ENCODE results near the gene CWC27.
"Not testable (repeated sequence)": the region's sequence is repeated elsewhere in the genome, so short reads cannot be mapped to it uniquely, and the experiment has no call there.

CWC27 gene

DNA sequence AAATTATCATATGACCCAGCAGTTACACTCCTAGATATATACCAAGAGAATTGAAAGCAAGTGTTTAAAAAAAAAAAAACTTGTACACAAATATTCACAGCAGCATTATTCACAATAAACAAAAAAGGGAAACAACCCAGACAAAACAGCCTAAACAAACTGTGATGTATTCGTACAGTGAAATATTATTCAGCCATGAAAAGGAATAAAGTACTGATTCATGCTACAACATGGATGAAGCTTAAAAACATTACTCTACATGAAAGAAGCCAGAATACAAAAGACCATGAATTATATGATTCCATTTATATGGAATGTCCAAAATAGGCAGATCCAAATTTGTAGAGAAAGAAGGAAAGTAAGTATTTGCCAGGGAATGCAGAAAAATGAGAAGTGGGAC, 161.1 kb downstream of the CWC27 start:
- no peak for FAIRE-seq

DNA sequence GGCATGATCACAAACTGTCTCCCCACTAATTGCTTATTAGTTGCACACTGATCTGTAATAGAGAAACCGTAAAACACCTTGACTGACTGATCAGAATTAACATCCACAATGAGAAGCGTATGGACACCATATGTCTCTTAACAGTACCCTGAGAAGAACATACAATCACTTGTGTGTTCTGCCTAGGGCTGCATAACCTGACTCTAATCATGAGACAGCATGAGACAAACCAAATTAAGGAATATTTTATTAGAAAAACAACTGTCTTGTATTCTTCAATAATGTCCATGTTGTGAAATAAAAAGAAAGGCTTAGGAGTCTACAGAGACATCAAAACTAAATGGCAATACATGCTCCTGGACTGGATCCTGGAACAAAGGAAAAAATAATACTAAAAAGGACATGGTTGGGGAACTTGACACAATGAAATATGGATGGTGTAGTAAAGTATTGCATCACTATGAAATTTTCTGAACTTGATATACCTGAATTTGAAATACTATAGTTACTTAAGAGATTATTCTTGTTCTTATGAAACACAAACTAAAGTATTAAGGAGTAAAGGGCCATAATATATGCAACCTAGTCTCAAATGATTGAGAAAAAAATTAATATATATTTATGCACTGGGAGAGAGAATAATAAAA, 162.1 kb downstream of the CWC27 start:
- FAIRE-seq: no peak

DNA sequence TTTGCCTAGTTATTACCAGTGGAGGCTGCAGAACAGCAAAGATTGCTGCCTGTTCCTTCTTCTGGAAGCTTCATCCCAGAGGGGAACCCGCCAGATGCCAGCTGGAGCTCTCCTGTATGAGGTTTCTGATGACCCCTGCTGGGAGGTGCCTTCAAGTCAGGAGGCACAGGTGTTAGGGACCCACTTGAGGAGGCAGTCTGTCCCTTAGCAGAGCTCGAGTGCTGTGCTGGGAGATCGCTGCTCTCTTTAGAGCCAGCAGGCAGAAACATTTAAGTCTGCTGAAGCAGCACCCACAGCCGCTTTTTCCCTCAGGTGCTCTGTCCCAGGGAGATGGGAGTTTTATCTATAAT, 170.7 kb downstream of the CWC27 start:
- FAIRE-seq: not testable (repeated sequence)

DNA sequence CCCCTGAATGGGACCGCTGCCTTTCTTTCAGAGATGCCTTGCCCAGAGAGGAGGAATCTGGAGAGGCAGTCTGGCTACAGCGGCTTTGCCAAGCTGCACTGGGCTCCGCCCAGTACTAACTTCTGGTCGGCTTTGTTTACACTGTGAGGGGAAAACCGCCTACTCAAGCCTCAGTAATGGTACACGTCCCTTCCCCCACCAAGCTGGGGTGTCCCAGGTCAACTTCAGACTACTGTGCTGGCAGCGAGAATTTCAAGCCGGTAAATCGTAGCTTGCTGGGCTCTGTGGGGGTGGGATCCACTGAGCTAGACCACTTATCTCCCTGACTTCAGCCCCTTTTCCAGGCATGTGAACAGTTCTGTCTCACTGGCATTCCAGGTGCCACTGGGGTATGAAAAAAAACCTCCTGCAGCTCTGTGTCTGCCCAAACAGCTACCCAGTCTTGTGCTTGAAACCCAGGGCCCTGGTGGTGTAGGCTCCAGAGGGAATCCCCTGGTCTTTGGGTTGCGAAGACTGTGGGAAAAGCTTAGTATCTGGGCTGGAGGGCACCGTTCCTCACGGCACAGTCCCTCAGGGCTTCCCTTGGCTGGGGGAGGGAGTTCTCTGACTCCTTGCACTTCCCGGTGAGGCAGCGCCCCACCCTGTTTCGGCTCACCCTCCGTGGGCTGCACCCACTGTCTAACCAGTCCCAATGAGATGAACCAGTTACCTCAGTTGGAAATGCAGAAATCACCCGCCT, 171.2 kb downstream of the CWC27 start:
- no peak for FAIRE-seq

DNA sequence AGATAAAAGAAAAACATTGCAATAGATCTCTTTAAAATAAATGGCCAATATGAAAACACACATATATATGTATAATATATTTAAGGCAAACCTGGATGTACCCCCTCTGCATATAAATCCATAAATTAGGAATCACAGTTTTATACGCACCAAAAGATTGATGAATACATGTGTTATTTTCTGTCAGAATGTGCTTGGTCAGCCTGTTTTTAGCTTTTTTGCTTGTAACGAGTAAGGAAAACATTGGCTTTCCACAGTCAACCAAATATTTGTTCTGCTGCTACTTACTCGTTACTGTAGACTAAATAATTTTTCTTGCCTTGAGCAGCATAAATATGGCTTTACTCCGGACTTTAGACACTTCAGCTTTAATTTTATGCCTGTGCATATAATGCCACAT, 173.7 kb downstream of the CWC27 start:
- no peak for FAIRE-seq

DNA sequence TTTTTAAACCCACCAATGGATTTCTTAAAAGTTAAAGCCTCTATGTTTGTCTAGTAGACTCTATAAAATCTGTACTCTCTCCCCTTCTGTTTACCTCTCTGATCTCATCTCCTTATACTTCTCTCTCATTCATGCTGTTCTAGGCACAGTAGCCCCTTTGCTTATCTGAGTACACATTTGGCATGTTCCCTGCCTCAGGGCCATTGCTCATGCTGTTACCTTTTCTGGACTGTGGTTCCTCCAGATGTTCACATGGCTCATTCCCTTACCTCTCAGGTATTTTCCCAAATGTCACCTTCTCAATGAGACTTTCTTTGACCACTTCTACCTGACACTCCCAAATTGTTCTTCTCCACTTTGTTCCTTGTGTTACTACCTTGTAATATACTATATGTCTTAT, 176.1 kb downstream of the CWC27 start:
- FAIRE-seq: no peak

DNA sequence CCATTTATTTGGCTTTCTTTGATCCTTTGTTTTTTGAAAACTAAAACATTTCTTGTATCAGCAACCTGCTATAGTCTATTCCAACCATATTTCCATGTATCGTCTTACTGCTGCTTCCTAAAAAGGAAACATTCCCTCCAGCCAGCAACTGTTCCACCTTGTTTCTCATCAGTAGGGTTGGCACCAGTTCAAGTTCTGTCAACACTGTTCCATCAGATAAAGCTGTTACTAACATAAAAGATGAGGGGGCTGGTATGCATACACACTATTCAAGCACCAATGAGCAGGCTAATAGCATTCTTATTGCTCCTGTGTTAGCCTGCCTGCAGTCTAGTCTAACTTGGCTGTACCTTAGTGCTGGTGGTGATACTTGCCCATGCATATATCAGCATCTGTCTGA, 178.3 kb downstream of the CWC27 start:
- no peak for FAIRE-seq

DNA sequence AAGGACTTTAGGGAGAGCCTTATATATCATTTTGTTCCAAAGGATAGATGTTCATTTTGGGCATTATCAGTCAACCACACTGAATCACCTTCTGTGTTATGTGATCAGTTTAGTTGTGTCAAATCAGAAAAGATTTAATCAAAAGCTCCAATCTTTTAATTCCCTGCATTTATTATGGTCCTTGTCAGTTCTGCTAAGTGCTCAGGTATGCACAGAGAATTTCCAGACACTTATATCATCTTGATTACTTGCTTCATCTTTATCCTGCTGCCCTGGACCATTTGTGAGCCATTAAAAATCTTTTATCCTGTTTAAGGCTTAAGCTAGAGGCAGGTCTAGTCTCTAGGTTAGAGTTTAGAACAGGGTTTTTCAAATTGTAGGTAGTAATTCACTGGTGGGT, 179.1 kb downstream of the CWC27 start:
- no peak for FAIRE-seq

DNA sequence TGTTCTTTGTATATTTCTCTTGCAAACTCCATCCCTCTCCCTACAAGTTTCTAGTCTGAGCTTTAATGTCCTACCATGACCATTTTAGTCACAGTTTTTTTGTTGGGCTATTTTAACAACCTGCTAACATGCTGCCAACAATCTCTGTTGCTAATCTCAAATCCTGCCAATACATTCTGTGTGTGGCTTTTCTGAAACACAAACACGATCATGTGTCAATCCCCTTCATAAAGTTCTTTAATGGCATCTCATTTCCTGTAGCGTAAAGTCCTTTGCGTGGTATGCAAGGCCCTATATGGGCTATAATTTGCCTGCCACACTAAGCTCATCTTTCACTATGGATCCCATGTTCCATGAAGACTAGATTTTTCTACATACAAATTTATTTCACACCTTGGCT, 180.6 kb downstream of the CWC27 start:
- no peak for FAIRE-seq

DNA sequence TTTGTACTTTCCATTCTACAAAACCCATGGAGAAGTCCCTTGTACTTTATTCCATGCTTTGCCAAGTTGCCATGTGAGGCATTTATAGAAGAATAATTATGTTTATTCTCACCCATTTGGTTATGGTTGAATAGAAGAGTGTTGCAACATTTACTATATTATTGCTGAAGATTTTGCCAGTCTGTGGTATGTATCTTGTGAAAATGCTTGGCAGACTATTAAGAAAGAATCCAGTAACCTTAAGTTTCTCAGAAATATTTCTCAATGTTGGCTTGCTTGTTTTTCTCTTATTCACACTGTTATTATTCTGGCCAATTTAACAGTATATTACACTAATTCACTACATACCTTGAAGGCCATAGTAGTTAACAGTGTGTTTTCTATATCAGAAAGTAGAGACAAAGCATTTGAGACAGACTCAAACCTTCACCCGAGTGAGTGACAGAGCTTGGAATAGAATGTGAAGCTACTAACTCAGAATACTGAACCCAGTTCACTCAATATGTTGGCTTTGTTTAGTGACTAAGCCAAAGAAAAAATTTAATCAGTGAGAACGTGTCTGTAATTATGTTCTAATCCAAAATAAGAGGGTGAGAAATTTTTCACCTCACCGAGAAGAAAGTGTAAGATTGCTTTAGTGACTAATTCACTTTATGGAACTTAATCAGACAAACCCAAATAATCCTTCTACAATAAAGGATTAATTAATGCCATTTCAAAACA, 184.4 kb downstream of the CWC27 start:
- no peak for FAIRE-seq

DNA sequence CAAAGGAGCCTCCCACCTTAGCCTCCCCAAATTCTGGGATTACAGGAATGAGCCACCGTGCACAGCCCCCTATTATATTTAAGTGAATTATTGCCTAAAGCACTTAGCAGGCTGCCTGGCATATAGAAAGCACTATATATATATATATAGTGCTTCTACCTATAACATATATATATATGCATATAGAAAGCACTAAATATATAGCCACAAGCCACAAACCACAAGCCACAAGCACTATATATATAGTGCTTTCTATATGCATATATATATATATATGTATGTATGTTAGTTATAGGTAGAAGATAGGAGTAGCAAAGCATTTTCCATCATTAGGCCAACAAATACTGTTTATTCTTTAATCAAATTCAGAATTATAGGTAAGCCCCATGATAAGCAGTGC, 185.8 kb downstream of the CWC27 start:
- no peak for FAIRE-seq

DNA sequence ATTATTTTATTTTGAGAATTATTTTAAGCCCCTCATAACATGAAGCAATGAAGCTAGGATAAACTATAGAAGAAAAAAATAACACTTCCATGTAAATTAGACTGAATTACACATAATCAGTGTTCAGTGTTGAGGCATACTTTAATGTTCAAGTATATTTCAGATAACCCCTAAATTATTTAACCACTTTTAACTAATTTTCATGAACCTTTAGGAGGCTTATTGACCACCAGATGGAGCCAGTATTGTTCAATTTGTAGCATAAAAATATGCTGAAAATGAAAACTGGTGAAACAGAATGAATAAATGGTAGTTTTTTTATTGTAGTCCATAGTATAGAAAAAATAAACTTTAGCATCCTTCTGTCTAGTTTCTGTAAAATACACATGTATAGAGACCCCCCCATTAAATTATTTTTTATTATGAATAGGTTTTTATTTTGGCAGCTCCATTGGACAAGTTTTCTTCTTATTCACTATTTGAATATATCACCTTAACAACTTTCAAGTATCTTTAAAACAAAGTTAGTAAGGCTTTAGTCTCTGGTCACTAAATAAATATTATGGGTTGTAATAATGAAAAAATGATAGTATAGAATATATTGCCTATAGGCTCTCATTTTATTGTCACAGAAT, 190.1 kb downstream of the CWC27 start:
- FAIRE-seq: no peak

DNA sequence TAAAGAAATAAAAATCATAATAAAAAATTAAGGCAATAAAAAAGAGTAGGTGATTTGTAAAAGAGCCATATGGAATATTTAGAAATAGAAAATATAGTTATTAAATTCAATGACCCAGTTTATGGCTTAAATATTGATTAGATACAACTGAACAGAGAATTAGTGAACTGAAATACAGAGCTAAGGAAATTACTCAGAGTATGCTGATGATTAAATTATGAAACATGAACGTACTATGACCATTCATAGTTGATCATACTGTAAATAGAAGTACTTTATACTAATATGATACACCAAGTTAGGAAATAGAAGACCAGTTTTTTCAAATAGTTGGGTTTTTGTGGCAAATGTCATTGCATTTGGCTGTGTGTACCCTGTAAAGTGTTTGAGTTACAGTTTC, 194.5 kb downstream of the CWC27 start:
- no peak for FAIRE-seq

DNA sequence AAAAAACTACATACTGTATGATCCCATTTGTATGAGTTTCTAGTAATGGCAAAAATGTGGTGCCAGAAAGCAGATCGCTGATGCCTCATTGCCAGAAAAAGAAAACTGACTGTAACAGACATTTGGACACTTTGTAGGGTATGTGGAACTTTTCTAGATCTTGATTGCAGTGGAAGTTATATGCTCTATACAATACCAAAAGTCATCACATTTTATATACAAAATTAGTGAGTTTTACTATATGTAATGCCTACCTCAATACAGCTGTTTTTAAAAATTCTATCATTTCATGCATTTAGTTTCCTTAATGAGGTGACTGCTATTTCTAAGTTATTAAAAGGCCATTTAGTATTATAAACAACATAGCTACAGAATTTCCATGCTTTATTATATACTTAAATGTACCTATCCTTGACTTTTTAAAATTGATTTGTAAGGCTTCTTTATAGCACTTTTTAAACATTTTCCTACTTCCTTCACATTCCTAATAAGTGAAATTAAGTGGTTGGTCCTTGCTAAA, 199.9 kb downstream of the CWC27 start:
- FAIRE-seq: no peak

DNA sequence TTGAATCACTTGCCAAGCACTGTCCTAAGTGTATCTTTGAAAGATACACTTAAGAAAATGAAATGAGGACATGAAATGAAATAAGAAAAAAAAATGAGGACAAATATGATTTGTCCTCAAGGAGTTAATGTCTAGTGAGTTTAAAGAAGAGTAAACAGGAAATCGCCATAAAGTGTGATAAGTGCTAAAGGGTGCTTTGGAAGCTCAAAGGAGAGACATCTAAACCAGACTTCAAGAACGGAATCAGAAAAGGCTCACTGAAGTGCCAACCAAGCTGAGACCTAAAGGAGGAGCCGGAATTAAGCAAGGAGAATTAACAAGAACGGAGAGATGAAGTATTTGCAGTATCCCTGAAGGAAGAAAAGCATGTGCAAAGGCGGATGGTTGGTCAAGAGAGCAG, 200.8 kb downstream of the CWC27 start:
- FAIRE-seq: no peak

DNA sequence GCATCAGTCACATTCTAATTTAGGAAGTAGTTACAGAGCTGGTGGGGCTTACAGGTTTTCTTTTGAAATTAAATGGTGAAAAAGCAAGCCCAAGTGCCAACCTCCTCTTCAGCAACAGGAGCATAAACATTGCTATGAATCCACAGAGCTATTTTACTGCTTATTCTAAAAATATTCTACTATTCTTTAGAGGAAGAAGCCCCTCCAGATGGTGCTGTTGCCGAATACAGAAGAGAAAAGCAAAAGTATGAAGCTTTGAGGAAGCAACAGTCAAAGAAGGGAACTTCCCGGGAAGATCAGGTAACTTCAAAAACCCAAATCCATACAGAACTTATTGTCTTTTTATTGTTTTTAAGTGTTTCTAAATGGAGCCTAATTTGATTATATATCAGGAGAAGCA, 202.8 kb downstream of the CWC27 start:
- FAIRE-seq: no peak

DNA sequence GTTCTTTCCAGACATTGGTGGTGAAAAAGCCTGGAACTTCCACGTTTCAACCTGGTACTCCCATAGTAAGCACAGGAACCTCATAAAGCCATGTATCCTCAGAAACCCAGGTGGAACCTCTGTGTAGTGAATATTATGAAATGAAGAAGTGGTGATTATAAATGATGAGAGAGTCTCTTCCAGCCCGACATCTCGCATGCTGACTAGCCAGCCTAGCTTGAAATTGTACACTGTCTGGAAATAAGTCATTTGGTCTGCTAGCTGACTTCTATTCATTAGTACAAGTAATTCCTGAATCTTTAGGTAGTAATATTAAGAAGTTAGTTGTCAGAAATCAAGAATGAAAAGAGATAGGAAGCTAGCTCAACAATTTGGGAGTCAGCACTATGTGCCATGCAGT, 203.3 kb downstream of the CWC27 start:
- no peak for FAIRE-seq

DNA sequence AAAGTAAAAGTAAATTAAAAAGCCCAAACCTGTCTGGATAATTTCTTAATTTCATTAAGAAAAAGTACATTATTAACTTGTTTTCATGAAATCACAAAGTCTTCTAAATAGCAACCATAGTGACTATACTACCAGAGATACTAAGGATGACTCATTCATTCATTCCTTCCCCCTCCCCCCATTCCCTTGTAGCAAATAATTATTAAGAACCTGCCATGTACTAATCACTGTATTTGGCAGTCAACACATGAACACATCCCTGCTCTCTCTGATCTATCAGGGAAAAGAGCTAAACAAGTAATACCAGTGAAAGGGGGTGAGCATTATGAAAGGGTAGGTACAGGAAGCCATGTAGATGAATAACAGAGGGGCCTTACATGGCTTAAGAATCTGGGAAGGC, 203.9 kb downstream of the CWC27 start:
- FAIRE-seq: no peak

DNA sequence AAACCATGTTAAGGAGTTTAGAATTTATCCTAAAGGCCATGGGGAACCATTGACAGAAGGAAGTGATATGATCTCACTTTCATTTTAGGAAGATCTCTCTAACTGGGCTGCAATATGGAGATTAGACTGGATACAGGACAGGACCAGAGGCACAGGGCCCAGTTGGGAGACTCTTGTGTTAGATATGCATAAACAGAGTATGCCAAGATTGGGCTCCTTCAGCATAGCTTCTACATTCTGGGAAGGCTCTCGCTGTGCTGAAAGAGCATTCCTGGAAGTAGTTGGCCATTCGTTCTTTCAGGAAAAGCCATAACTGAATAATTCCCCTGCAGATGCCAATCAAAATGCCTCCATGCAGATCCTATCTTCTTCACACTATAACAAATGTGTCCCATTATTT, 204.5 kb downstream of the CWC27 start:
- no peak for FAIRE-seq

DNA sequence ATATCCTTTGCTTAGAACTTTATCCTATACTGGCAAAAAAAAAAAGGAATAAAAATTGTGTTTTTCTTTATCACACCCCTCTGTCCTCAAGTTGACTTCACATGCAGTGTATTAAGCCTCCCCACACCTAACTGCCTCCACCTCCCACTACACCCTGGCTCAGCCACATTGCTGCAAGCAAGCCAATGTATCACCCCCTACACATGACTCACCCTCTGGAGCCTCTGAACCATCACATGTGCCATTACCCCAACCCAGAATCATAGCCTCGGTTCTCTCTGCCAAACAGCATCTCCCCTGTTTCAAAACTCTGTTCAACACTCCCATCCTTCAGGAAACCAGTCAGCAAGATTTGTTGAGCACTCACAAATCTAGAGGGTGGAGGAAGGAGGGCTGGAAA, 209.0 kb downstream of the CWC27 start:
- no peak for FAIRE-seq

DNA sequence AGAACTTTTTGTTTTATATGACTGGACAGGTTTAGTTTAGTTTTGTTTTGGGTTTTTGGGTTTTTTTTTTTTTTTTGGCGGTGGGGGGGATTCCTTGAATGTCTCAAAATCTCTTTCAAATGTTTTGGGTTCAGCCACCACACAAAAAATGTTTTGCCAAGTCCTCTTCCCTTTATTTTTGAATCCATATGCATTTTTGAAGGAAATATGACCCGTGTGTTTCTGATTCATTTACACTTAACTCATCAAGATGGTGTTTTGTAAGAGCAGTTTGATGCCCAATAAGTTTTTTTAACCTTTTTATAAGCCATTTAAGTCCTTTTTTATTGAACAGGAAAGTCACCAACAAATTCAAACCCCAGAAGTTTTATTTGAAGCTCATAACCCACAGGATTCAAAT, 209.8 kb downstream of the CWC27 start:
- FAIRE-seq: no peak

DNA sequence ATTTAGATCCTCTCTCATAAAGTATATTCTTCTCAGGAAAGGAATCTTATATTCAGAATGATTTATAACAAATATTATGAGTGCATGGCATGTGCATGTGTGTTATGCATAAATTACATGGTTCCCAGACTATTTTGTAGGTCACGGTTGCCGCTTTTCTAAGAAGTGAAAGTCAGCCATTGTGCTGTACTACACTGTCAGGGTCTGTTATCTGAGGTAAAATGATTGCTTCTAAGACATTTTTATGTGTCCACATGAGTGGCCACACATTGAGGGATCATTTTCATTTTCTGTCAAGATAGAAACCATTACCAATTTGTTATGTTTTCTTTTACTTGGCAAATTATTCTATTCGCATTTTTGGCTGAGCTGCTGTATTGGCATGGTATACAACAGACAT, 210.8 kb downstream of the CWC27 start:
- FAIRE-seq: no peak

DNA sequence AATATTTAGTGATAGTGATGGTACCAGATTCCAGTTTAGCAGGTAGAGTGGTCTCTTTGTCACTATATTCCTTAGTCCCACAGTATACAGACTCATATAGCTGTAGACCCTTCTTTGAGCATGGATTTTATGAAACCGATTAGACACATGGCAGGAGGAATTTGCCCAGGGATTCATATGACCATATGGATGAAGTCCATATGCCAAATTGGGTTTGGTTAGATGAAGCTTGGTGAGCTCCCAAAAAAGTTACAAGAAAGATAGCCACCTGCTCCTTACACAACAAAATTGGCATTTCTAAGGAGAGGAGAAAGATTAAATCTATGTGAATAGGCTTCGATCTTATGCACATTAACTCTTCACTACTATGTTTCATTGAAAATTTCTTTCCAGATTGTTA, 211.4 kb downstream of the CWC27 start:
- FAIRE-seq: no peak

DNA sequence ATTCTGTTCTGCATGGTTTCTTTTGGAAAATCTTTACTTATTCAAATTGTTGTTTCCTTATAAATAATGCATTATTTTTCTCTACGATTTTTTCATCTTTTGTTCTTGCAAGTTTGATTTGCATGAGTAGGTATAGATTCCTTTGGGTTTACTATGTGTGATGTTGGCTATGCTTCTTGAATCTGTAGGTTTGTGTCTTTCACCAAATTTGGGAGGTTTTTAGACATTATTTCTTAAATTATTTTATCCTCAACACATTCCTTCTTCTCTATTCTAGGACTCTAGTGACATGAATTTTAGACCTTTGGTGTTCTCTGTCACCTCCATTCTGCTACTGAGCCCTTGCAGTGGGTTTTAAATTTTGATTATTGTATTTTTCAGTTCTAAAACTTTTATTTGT, 219.0 kb downstream of the CWC27 start:
- no peak for FAIRE-seq

Measured in colon (tissue), 2 donors.